ENCODE results near the gene ARHGAP26.

The ARHGAP26 gene

GRCh38 chr5:142910128-142910527 is 140.0 kb downstream of the ARHGAP26 start:
- TF ChIP-seq, protein P1, sequence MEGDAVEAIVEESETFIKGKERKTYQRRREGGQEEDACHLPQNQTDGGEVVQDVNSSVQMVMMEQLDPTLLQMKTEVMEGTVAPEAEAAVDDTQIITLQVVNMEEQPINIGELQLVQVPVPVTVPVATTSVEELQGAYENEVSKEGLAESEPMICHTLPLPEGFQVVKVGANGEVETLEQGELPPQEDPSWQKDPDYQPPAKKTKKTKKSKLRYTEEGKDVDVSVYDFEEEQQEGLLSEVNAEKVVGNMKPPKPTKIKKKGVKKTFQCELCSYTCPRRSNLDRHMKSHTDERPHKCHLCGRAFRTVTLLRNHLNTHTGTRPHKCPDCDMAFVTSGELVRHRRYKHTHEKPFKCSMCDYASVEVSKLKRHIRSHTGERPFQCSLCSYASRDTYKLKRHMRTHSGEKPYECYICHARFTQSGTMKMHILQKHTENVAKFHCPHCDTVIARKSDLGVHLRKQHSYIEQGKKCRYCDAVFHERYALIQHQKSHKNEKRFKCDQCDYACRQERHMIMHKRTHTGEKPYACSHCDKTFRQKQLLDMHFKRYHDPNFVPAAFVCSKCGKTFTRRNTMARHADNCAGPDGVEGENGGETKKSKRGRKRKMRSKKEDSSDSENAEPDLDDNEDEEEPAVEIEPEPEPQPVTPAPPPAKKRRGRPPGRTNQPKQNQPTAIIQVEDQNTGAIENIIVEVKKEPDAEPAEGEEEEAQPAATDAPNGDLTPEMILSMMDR (conservative IDR thresholded peaks at IDR 0.05; ENCODE audit: low read depth) = no peak
- ChIA-PET CTCF (no interaction called here), POLR2A (ENCODE audit: low non-redundant PET) (no interaction called here)
- DNase-seq (ENCODE audit: low spot score) = no peak
- no peak overlapping the region for H3K27ac ChIP-seq

DNA sequence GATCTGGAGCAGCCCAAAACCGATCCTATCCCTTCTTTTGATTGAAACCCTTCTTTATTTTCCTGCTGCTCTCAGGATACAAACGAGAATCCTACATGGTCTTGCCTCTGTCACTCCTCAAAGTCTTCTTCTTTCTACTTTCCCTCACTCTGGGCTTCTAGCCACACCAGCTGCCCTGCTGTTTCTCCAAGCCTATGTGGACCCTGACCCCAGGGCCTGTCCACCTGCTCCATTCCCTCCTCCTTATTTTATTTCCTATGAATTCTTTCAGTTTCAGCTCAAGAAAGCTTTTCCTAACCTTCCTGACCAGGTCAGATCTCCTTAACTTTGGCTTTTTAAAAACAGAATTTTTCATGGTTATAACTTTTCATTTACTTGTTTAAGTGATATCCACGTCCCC is 141.0 kb downstream of the ARHGAP26 start:
- POLR2A ChIA-PET (ENCODE audit: low non-redundant PET) = no interaction called here

DNA sequence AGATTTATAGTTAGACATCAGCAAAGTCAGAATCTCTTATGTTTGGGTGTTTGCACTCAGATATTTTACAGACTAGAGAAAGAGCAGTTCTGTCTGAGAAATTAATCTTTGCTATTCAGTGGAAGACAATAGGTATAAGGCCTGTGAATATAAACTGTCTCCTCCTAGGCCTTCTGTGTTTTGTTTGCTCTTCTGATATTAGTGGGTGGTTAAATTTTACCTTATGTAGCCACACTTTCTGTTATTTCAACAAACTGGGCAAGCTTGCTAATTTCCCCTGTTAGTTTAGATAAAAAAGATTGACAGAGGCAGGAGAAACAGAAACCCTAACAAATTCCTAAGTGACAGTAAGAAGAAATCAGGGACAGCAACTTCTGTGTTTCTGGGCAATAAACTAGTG is 141.6 kb downstream of the ARHGAP26 start:
- DNase-seq (ENCODE audit: low spot score) = no peak
- POLR2A ChIA-PET (ENCODE audit: low non-redundant PET) = no interaction called here
- TF ChIP-seq, protein P1 (conservative IDR thresholded peaks at IDR 0.05; ENCODE audit: low read depth) = no peak
- H3K27ac ChIP-seq = no peak overlapping the region
- CTCF ChIA-PET = no interaction called here

More for the DNA sequence above, 141.0 kb downstream of the ARHGAP26 start:
- TF ChIP-seq, protein P1 (conservative IDR thresholded peaks at IDR 0.05; ENCODE audit: low read depth) = no peak
- CTCF ChIA-PET = interaction anchor here (0.7 kb wide), 1 partner anchor 9 kb away, joined by 3 read pairs; no protein-coding TSS in a partner anchor
- no peak for DNase-seq (ENCODE audit: low spot score)
- no peak overlapping the region for H3K27ac ChIP-seq

GRCh38 chr5:142913728-142914338 is 143.7 kb downstream of the ARHGAP26 start:
- TF ChIP-seq, protein P1 (conservative IDR thresholded peaks at IDR 0.05; ENCODE audit: low read depth) = no peak
- ChIA-PET CTCF (interaction anchor here (0.6 to 2.0 kb wide), 7 partner anchors 18 to 200 kb away, joined by 3 to 12 read pairs (median 3); no protein-coding TSS in a partner anchor), POLR2A (ENCODE audit: low non-redundant PET) (no interaction called here)
- peak; percentile 60 for DNase-seq (ENCODE audit: low spot score)
- no peak overlapping the region for H3K27ac ChIP-seq

DNA sequence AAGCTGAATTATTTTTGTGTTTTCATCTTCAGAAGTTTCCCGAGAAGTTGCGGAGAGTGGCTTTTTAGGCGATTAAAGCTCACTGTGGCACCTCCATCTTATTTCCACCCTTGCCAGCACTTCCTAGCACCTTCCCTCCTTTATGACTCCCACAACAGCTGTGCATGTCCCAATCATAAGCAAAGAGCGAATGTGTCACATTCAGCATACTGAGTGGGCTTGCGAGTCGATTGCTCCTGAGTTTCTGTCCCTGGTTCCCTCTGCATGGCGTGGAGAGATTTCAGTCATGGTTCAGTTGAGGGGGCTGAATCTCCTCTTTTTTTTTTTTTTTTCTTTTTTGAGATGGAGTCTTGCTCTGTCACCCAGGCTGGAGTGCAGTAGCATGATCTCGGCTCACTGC is 144.9 kb downstream of the ARHGAP26 start:
- POLR2A ChIA-PET (ENCODE audit: low non-redundant PET) = no interaction called here

DNA sequence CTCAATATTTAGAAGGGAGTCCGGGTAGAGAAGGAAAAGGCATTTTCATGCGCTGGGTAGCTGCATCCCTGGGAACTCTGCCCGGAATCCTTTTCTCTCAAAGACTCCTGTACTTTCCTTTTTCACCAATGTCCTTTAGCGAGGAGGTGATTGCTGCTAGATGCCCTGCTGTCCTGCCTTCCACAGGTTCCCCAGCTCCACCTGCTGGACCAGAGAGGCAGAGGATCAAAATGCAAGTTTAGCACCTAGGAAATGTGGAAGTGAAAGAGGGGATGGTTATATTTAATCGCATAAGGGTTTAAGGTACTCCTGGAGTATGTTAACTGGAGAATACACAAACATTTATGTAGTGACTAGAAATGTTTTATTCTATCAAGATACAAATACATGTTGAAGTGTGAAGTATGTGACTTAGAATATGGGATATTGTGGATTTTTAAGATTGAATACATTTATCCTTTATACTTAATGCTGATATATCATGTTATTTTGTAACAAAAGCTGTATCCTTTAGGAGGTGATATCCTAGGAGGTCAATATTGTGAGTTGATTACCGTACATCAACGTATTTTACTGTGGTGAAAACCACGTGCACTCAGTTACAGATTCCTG is 145.7 kb downstream of the ARHGAP26 start:
- CTCF ChIA-PET = interaction anchor here (0.5 to 1.4 kb wide), 18 partner anchors 8 to 1251 kb away, joined by 3 to 7 read pairs (median 3); partner anchors contain the start of gene NR3C1
- POLR2A ChIA-PET (ENCODE audit: low non-redundant PET) = no interaction called here
- no peak overlapping the region for H3K27ac ChIP-seq
- TF ChIP-seq, protein P1 (conservative IDR thresholded peaks at IDR 0.05; ENCODE audit: low read depth) = peak; percentile 87
- peak; percentile 78 for DNase-seq (ENCODE audit: low spot score)

More for the DNA sequence above, 144.9 kb downstream of the ARHGAP26 start:
- TF ChIP-seq, protein P1 (conservative IDR thresholded peaks at IDR 0.05; ENCODE audit: low read depth) = no peak
- no peak overlapping the region for H3K27ac ChIP-seq
- CTCF ChIA-PET = interaction anchor here (0.8 to 1.4 kb wide), 9 partner anchors 10 to 198 kb away, joined by 3 to 7 read pairs (median 3); no protein-coding TSS in a partner anchor
- no peak for DNase-seq (ENCODE audit: low spot score)
